ENCODE data around the gene GNG12. TPM values are rescaled to one million over a fixed set of nuclear protein-coding genes. Genes with fewer than 3 reads are reported as not detected.

Gene GNG12
- total RNA-seq, 2 experiments from 2014 or later = not detected

DNA sequence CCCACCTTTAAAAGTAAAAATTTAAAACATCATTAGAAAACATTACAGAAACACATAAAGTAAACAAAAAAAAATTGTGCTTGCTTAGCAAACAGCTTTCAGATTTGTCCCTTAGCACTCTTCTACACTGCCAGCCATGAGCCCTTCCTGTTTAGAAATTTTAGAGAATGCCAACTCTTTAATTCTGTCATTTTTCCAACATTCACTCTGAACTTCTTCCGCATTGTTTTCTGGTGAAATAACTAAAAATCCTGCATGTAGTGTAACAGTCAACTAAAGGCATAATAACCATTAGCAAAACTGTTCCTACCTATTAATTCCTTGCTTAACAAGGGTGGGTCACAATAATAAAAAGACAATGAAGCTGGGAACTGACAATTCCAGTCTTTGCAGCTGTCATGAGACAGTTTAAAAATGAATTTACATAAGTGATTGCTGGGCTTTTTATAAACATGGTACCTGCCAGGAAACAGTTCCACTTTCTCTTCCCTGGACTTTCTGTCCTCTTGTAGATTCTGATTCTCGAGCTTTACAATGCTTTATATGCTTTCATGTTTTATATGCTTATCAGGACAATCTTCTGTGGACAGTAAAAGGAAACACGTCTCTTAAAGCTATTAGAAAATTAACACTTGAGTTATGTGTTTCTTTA is 19.0 kb downstream of the GNG12 start:
- no peaks in the 10 kb centered on the region for H3K36me3 Mint-ChIP-seq (ENCODE audit: low read depth)
- no peaks in the 10 kb centered on the region for H3K4me1 Mint-ChIP-seq (ENCODE audit: low read depth)
- no peak for TF ChIP-seq CTCF (IDR thresholded peaks at IDR 0.05)
- no peak for ATAC-seq
- intact Hi-C loops (cut with micrococcal nuclease) = no loop called here
- ChIA-PET POLR2A (no interaction called here), CTCF (no interaction called here)
- no peak overlapping the region for H3K27ac Mint-ChIP-seq
- no peaks in the 10 kb centered on the region for H3K9me3 Mint-ChIP-seq
- H3K27me3 Mint-ChIP-seq = peaks cover 9% of the 10 kb centered on the region
- no peak for DNase-seq
- no peak overlapping the region for H3K4me3 Mint-ChIP-seq

DNA sequence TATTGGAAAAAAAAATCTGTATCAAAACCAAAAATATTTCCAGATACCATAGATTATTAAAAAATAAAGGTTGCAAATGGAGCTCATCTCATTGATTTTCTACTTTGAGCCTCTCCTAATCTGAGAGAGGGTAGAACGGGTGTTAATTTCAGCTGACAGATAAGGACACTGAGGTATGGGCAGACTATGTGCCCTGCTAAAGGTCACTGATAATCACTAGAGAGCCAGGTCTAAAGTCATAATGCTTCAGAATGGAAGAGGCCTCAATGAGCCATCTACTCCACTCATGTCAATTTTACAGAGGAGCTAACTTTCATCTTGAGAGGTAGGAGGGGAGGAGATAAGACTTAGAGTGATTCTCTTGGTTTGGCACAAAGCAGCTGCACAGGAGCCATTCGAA is 21.0 kb downstream of the GNG12 start:
- Mint-ChIP-seq H3K36me3 (ENCODE audit: low read depth) (no peaks in the 10 kb centered on the region), H3K27ac (no peak overlapping the region), H3K4me3 (no peak overlapping the region), H3K9me3 (no peaks in the 10 kb centered on the region), H3K4me1 (ENCODE audit: low read depth) (no peaks in the 10 kb centered on the region), H3K27me3 (peaks cover 4% of the 10 kb centered on the region)
- ATAC-seq (no peak), DNase-seq (no peak)
- CTCF ChIA-PET = interaction anchor here (0.9 to 1.2 kb wide), 2 partner anchors 19 to 38 kb away, joined by 3 to 4 read pairs; no protein-coding TSS in a partner anchor
- TF ChIP-seq CTCF (IDR thresholded peaks at IDR 0.05) = no peak
- intact Hi-C loops (cut with micrococcal nuclease) = no loop called here
- POLR2A ChIA-PET = no interaction called here

GRCh38 chr1:67811781-67812180 is 21.5 kb downstream of the GNG12 start:
- intact Hi-C loops (cut with micrococcal nuclease) = no loop called here
- CTCF ChIA-PET = interaction anchor here (0.9 to 1.2 kb wide), 2 partner anchors 20 to 38 kb away, joined by 3 to 4 read pairs; no protein-coding TSS in a partner anchor

DNA sequence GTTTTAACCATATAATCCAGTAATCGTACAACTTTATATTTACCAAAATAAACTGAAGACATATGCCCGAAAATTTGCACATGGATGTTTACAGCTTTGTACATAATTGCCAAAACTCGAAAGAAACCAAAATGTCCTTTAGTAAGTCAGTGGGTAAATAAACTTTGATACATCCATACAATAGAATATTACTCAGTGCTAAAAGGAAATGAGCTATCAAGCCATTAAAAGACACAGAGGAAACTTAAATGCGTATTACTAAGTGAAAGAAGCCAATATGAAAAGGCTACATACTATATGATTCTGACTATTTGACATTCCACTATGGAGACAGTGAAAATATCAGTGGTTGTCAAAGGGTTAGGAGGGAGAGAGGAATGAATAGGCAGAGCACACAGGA is 23.4 kb downstream of the GNG12 start:
- intact Hi-C loops (cut with micrococcal nuclease) = no loop called here
- no peaks in the 10 kb centered on the region for H3K36me3 Mint-ChIP-seq (ENCODE audit: low read depth)
- ChIA-PET CTCF (no interaction called here), POLR2A (no interaction called here)
- H3K27ac Mint-ChIP-seq = no peak overlapping the region
- no peak for TF ChIP-seq CTCF (IDR thresholded peaks at IDR 0.05)
- no peak for ATAC-seq
- H3K4me1 Mint-ChIP-seq (ENCODE audit: low read depth) = no peaks in the 10 kb centered on the region
- no peak for DNase-seq
- H3K4me3 Mint-ChIP-seq = no peak overlapping the region
- H3K27me3 Mint-ChIP-seq = peaks cover 16% of the 10 kb centered on the region
- no peaks in the 10 kb centered on the region for H3K9me3 Mint-ChIP-seq

More at GRCh38 chr1:67811781-67812180, 21.5 kb downstream of the GNG12 start:
- Mint-ChIP-seq H3K9me3 (no peaks in the 10 kb centered on the region), H3K36me3 (ENCODE audit: low read depth) (no peaks in the 10 kb centered on the region), H3K4me3 (no peak overlapping the region), H3K27me3 (peaks cover 4% of the 10 kb centered on the region), H3K27ac (no peak overlapping the region), H3K4me1 (ENCODE audit: low read depth) (no peaks in the 10 kb centered on the region)
- no peak for DNase-seq
- ATAC-seq = no peak
- no peak for TF ChIP-seq CTCF (IDR thresholded peaks at IDR 0.05)
- POLR2A ChIA-PET = no interaction called here

GRCh38 chr1:67807282-67807681 is 26.0 kb downstream of the GNG12 start:
- DNase-seq (no peak), ATAC-seq (no peak)
- no peak for TF ChIP-seq CTCF (IDR thresholded peaks at IDR 0.05)
- intact Hi-C loops (cut with micrococcal nuclease) = no loop called here
- no peaks in the 10 kb centered on the region for H3K36me3 Mint-ChIP-seq (ENCODE audit: low read depth)
- no peaks in the 10 kb centered on the region for H3K9me3 Mint-ChIP-seq
- CTCF ChIA-PET = interaction anchor here (0.7 kb wide), 1 partner anchor 48 kb away, joined by 3 read pairs; no protein-coding TSS in a partner anchor
- H3K27me3 Mint-ChIP-seq = peaks cover 32% of the 10 kb centered on the region
- no peaks in the 10 kb centered on the region for H3K4me1 Mint-ChIP-seq (ENCODE audit: low read depth)
- H3K27ac Mint-ChIP-seq = no peak overlapping the region
- POLR2A ChIA-PET = no interaction called here
- H3K4me3 Mint-ChIP-seq = no peak overlapping the region
